ENCODE measurements around the gene CACNG4.

CACNG4 gene

GRCh38 chr17:66928949-66929348 is 35.6 kb upstream of the CACNG4 start (continued):
- TF ChIP-seq, protein P1, sequence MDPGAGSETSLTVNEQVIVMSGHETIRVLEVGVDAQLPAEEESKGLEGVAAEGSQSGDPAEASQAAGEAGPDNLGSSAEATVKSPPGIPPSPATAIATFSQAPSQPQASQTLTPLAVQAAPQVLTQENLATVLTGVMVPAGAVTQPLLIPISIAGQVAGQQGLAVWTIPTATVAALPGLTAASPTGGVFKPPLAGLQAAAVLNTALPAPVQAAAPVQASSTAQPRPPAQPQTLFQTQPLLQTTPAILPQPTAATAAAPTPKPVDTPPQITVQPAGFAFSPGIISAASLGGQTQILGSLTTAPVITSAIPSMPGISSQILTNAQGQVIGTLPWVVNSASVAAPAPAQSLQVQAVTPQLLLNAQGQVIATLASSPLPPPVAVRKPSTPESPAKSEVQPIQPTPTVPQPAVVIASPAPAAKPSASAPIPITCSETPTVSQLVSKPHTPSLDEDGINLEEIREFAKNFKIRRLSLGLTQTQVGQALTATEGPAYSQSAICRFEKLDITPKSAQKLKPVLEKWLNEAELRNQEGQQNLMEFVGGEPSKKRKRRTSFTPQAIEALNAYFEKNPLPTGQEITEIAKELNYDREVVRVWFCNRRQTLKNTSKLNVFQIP (CRISPR knock-in tag; IDR thresholded peaks at IDR 0.05; ENCODE audit: borderline replicate concordance, low read depth): no peak

GRCh38 chr17:66929591-66929990 is 34.9 kb upstream of the CACNG4 start:
- no peak for ATAC-seq
- TF ChIP-seq TOX (CRISPR knock-in tag; IDR thresholded peaks at IDR 0.05; ENCODE audit: borderline replicate concordance) (no peak), ESRRG (CRISPR knock-in tag; IDR thresholded peaks at IDR 0.05) (no peak), ZNF565 (CRISPR knock-in tag; conservative IDR thresholded peaks at IDR 0.05; ENCODE audit: low read depth) (no peak), TCF4 (CRISPR knock-in tag; IDR thresholded peaks at IDR 0.05; ENCODE audit: borderline replicate concordance) (no peak), ZC3H10 (CRISPR knock-in tag; IDR thresholded peaks at IDR 0.05) (no peak), GLIS3 (CRISPR knock-in tag; IDR thresholded peaks at IDR 0.05) (no peak)
- TF ChIP-seq, protein P2, sequence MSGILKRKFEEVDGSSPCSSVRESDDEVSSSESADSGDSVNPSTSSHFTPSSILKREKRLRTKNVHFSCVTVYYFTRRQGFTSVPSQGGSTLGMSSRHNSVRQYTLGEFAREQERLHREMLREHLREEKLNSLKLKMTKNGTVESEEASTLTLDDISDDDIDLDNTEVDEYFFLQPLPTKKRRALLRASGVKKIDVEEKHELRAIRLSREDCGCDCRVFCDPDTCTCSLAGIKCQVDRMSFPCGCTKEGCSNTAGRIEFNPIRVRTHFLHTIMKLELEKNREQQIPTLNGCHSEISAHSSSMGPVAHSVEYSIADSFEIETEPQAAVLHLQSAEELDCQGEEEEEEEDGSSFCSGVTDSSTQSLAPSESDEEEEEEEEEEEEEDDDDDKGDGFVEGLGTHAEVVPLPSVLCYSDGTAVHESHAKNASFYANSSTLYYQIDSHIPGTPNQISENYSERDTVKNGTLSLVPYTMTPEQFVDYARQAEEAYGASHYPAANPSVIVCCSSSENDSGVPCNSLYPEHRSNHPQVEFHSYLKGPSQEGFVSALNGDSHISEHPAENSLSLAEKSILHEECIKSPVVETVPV (CRISPR knock-in tag; IDR thresholded peaks at IDR 0.05): no peak

- TF ChIP-seq BACH2 (CRISPR knock-in tag; IDR thresholded peaks at IDR 0.05; ENCODE audit: borderline replicate concordance): no peak
- TF ChIP-seq ZFP3 (CRISPR knock-in tag; IDR thresholded peaks at IDR 0.05): no peak
- TF ChIP-seq SNAI2 (CRISPR knock-in tag; IDR thresholded peaks at IDR 0.05): no peak
- no peak for TF ChIP-seq OSR1 (CRISPR knock-in tag; IDR thresholded peaks at IDR 0.05)
- ATAC-seq: peak; percentile 82
These were observed 33.6 kb upstream of the CACNG4 start for GRCh38 chr17:66930933-66931332.

GRCh38 chr17:66932311-66932710 is 32.2 kb upstream of the CACNG4 start:
- no peak; the same call in 2 of the 3 replicates for ATAC-seq
- TF ChIP-seq GLIS3 (CRISPR knock-in tag; IDR thresholded peaks at IDR 0.05) (no peak), TCF4 (CRISPR knock-in tag; IDR thresholded peaks at IDR 0.05; ENCODE audit: borderline replicate concordance) (0 out of 2 replicates have a peak, but pooled peaks have one; percentile 20)

GRCh38 chr17:66934040-66934439 is 30.5 kb upstream of the CACNG4 start:
- no peak for ATAC-seq
- TF ChIP-seq, protein P2 (CRISPR knock-in tag; IDR thresholded peaks at IDR 0.05): no peak
- TF ChIP-seq, protein P1 (CRISPR knock-in tag; IDR thresholded peaks at IDR 0.05; ENCODE audit: borderline replicate concordance, low read depth): no peak
- TF ChIP-seq ZFP30 (CRISPR knock-in tag; IDR thresholded peaks at IDR 0.05) (no peak), ESRRG (CRISPR knock-in tag; IDR thresholded peaks at IDR 0.05) (no peak), ZNF70 (CRISPR knock-in tag; IDR thresholded peaks at IDR 0.05) (no peak), ZNF8 (CRISPR knock-in tag; IDR thresholded peaks at IDR 0.05) (no peak), ZNF565 (CRISPR knock-in tag; conservative IDR thresholded peaks at IDR 0.05; ENCODE audit: low read depth) (no peak), SNAI2 (CRISPR knock-in tag; IDR thresholded peaks at IDR 0.05) (no peak), ARNTL (CRISPR knock-in tag; IDR thresholded peaks at IDR 0.05; ENCODE audit: borderline replicate concordance, low read depth) (no peak), ISL1 (CRISPR knock-in tag; IDR thresholded peaks at IDR 0.05) (no peak), BACH2 (CRISPR knock-in tag; IDR thresholded peaks at IDR 0.05; ENCODE audit: borderline replicate concordance) (no peak), TOX (CRISPR knock-in tag; IDR thresholded peaks at IDR 0.05; ENCODE audit: borderline replicate concordance) (no peak), PPARA (CRISPR knock-in tag; IDR thresholded peaks at IDR 0.05; ENCODE audit: borderline replicate concordance) (no peak), ZFP3 (CRISPR knock-in tag; IDR thresholded peaks at IDR 0.05) (no peak), OSR1 (CRISPR knock-in tag; IDR thresholded peaks at IDR 0.05) (no peak), GLIS3 (CRISPR knock-in tag; IDR thresholded peaks at IDR 0.05) (no peak)
- TF ChIP-seq, protein P3, sequence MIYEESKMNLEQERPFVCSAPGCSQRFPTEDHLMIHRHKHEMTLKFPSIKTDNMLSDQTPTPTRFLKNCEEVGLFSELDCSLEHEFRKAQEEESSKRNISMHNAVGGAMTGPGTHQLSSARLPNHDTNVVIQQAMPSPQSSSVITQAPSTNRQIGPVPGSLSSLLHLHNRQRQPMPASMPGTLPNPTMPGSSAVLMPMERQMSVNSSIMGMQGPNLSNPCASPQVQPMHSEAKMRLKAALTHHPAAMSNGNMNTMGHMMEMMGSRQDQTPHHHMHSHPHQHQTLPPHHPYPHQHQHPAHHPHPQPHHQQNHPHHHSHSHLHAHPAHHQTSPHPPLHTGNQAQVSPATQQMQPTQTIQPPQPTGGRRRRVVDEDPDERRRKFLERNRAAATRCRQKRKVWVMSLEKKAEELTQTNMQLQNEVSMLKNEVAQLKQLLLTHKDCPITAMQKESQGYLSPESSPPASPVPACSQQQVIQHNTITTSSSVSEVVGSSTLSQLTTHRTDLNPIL (CRISPR knock-in tag; IDR thresholded peaks at IDR 0.05; ENCODE audit: low read depth): no peak
- TF ChIP-seq, protein P4, sequence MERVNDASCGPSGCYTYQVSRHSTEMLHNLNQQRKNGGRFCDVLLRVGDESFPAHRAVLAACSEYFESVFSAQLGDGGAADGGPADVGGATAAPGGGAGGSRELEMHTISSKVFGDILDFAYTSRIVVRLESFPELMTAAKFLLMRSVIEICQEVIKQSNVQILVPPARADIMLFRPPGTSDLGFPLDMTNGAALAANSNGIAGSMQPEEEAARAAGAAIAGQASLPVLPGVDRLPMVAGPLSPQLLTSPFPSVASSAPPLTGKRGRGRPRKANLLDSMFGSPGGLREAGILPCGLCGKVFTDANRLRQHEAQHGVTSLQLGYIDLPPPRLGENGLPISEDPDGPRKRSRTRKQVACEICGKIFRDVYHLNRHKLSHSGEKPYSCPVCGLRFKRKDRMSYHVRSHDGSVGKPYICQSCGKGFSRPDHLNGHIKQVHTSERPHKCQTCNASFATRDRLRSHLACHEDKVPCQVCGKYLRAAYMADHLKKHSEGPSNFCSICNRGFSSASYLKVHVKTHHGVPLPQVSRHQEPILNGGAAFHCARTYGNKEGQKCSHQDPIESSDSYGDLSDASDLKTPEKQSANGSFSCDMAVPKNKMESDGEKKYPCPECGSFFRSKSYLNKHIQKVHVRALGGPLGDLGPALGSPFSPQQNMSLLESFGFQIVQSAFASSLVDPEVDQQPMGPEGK (CRISPR knock-in tag; IDR thresholded peaks at IDR 0.05; ENCODE audit: borderline replicate concordance): no peak

Data from SK-N-SH treated with all-trans-retinoic acid at 6 μM for 48 hours (cell line).